ENCODE measurements around the gene DUOXA2.
A peak's percentile ranks its signal among the peaks of the same experiment; 100 is the strongest.

The DUOXA2 gene

DNA sequence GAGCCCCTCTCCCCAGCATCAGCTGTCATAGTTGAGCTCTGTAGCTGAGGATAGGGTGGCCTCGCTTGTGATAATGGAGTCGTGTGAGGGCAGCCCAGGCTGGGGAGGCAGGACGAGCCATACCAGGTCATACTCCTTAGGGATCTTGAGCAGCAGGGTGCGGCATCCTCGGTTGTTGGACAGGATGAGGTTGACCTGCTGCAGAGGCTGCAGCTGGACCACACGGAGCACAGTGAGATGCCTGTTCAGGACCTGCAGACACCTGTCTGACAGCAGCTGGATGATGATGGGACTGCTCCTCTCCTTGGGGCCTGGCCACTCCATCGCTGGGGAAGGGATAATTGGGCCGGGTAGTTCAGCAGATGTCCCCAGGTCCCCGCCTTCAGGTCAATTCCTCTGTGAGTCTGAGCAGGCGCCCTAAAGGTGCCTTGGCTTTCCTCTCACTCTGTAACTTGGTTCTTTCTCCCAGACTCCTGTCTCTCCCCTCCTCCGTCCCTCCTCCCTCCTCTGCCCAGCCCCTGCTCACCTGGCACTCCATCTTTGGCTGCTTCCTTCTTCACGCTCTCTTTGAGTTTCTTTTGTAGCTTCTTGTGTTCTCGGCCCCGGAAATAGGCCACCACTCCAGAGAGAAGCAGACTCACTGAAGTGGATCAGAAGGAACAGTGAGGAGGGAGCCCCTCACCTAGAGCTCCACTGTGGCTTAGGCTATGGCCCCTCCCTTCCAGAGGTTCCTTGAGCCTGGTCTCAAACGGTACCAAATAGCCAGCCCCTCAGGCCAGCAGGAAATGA lies 7.9 kb upstream of the DUOXA2 start:
- Histone ChIP-seq H3K9me3 (ENCODE audit: severe bottlenecking) (no peaks in the 10 kb centered on the region), H3K27me3 (ENCODE audit: insufficient read depth, poor library complexity, severe bottlenecking) (peaks cover 11% of the 10 kb centered on the region), H3K4me1 (ENCODE audit: insufficient read depth, poor library complexity, severe bottlenecking) (no peaks in the 10 kb centered on the region), H3K4me3 (ENCODE audit: severe bottlenecking) (no peak overlapping the region), H3K36me3 (ENCODE audit: low read depth) (no peaks in the 10 kb centered on the region), H3K27ac (ENCODE audit: poor library complexity, severe bottlenecking) (no peak overlapping the region)
- no peak; the same call in 2 of the 3 replicates for ATAC-seq (ENCODE audit: low read depth)
- TF ChIP-seq, protein P1, sequence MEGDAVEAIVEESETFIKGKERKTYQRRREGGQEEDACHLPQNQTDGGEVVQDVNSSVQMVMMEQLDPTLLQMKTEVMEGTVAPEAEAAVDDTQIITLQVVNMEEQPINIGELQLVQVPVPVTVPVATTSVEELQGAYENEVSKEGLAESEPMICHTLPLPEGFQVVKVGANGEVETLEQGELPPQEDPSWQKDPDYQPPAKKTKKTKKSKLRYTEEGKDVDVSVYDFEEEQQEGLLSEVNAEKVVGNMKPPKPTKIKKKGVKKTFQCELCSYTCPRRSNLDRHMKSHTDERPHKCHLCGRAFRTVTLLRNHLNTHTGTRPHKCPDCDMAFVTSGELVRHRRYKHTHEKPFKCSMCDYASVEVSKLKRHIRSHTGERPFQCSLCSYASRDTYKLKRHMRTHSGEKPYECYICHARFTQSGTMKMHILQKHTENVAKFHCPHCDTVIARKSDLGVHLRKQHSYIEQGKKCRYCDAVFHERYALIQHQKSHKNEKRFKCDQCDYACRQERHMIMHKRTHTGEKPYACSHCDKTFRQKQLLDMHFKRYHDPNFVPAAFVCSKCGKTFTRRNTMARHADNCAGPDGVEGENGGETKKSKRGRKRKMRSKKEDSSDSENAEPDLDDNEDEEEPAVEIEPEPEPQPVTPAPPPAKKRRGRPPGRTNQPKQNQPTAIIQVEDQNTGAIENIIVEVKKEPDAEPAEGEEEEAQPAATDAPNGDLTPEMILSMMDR (IDR thresholded peaks at IDR 0.05; ENCODE audit: poor library complexity, severe bottlenecking) = no peak
- DNase-seq (ENCODE audit: low spot score) = peak; percentile 60

DNA sequence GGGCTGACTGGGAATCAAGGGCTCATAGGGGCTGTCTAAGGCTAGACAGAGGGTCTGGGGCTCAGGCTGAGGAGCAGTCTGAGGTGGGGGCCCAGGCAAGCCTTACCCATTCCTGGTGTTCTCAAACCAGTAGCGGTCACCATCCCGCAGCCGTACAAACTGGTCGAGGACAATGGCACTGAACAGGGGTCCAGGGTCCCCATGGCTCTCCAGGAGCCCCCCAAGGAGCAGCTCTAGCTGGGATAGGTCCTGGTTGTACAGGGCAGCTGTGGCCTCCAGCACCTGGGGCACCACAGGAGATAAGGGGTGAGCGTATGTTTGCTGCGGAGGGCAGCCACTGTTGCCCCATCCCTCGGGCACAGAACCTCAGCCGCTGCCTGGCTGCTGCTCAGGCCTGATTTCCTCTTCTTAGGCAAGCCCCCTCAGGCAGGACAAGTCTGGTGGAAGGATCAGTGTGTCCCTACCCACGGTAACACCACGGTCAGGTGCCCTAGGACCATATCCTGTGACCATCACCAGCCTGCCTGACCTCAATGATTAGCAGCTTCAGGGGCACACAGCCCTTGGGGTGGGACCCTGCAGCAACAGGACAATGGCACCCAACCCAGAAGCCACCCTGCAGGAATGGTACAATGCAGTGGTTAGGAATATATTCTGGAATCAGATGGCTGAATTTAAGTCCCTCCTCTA lies 6.0 kb upstream of the DUOXA2 start:
- no peak for DNase-seq (ENCODE audit: low spot score)
- Histone ChIP-seq H3K36me3 (ENCODE audit: low read depth) (no peaks in the 10 kb centered on the region), H3K4me1 (ENCODE audit: insufficient read depth, poor library complexity, severe bottlenecking) (no peaks in the 10 kb centered on the region), H3K27ac (ENCODE audit: poor library complexity, severe bottlenecking) (no peak overlapping the region), H3K9me3 (ENCODE audit: severe bottlenecking) (no peaks in the 10 kb centered on the region), H3K27me3 (ENCODE audit: insufficient read depth, poor library complexity, severe bottlenecking) (peaks cover 30% of the 10 kb centered on the region), H3K4me3 (ENCODE audit: severe bottlenecking) (no peak overlapping the region)
- TF ChIP-seq, protein P1 (IDR thresholded peaks at IDR 0.05; ENCODE audit: poor library complexity, severe bottlenecking) = no peak
- no peak for ATAC-seq (ENCODE audit: low read depth)

DNA sequence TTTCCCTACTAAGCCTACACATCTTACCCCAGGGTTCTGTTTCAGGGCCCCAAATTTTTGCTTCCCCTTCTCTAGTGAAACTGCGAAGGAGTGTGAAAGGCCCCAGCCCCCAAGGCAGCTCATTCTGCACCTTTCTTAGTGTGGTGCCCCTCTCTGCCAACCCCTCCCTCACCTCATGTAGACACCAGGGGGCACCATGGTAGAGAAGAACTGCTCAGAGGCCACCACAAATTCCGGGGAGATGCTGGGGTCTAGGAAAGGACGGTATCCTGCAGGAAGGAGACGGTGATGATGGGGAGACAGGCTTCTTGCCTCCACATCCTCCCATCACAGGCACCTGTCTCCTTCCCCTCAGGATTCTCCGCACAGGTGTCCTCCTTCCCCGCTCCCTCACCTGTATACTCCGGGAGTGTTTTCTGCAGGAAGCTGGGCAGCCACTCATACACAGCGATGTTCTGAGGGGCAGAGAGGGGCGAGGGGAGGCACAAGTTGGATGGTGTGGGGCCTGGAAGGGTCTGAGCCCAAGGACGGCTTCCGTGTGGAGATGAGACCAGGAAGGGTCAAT lies 3.8 kb upstream of the DUOXA2 start:
- no peaks in the 10 kb centered on the region for H3K9me3 ChIP-seq (ENCODE audit: severe bottlenecking)
- ATAC-seq (ENCODE audit: low read depth) = no peak
- H3K4me1 ChIP-seq (ENCODE audit: insufficient read depth, poor library complexity, severe bottlenecking) = no peaks in the 10 kb centered on the region
- H3K27me3 ChIP-seq (ENCODE audit: insufficient read depth, poor library complexity, severe bottlenecking) = peaks cover 52% of the 10 kb centered on the region
- H3K36me3 ChIP-seq (ENCODE audit: low read depth) = no peaks in the 10 kb centered on the region
- H3K27ac ChIP-seq (ENCODE audit: poor library complexity, severe bottlenecking) = no peak overlapping the region
- no peak overlapping the region for H3K4me3 ChIP-seq (ENCODE audit: severe bottlenecking)
- TF ChIP-seq, protein P1 (IDR thresholded peaks at IDR 0.05; ENCODE audit: poor library complexity, severe bottlenecking) = peak; percentile 29
- DNase-seq (ENCODE audit: low spot score) = no peak

DNA sequence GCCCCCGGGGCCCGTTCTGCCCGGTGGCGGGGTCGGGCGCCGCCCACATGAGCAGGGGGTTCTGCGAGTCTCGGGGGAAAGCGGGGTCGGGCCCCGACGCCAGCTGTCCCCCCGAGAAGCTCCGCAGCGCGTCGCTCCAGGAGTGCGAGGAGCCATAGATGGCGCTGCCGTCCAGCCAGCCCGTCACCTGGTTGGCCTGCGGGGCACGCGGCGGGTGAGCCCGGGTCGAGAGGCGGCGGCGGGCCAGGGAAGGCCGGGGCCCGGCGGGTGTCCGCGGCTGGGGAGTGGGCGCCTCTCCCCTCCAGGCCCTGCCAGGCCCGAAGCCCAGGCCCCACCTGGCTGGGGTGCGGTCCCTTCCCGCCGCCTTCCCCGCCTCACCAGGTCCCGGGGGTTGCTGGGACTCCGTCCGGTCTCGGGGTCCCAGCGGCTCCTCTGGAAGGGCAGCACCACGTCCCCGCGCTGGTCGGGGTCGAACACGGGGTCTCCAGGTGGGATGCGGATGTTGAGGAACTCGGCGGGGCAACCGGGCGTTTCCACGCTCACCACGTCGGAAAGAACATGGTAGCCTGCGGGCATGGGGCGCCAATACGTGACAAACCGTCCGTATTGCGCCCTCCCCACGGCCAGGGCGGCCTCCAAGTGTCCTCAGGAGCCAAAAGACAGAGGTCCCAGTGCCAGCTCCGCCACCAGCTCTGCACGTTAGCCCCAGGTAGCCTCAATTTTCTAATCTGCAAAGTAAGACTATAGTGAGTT lies 2.6 kb upstream of the DUOXA2 start:
- ATAC-seq (ENCODE audit: low read depth) (no peak), DNase-seq (ENCODE audit: low spot score) (no peak)
- TF ChIP-seq, protein P1 (IDR thresholded peaks at IDR 0.05; ENCODE audit: poor library complexity, severe bottlenecking) = no peak
- H3K27me3 ChIP-seq (ENCODE audit: insufficient read depth, poor library complexity, severe bottlenecking) = peaks cover 64% of the 10 kb centered on the region
- no peaks in the 10 kb centered on the region for H3K4me1 ChIP-seq (ENCODE audit: insufficient read depth, poor library complexity, severe bottlenecking)
- no peaks in the 10 kb centered on the region for H3K36me3 ChIP-seq (ENCODE audit: low read depth)
- no peak overlapping the region for H3K27ac ChIP-seq (ENCODE audit: poor library complexity, severe bottlenecking)
- H3K4me3 ChIP-seq (ENCODE audit: severe bottlenecking) = no peak overlapping the region
- no peaks in the 10 kb centered on the region for H3K9me3 ChIP-seq (ENCODE audit: severe bottlenecking)

All from RWPE2 (cell line).